Upper lobe of left lung (tissue), 4 donors: ENCODE measurements around the gene CCDC17.

Experiments
- EP300 ChIP-seq, 4 donors: sonication (generic); formaldehyde crosslinking; IDR thresholded peaks; one replicate each; pipeline ENCODE4 v1.5.1; 2017; ENCODE audit warnings: antibody characterized with exemption in 4 of 4, control low read depth in 2 of 4
- TF ChIP-seq, protein P1 (sequence below), 6 experiments: fragments of 450-650 bp in 4 of 6; fragments of 200-600 bp in 2 of 6; sonication (generic) in 2 of 6; IDR thresholded peaks; one replicate each; pipeline ENCODE4 v1.5.1; 2016 to 2019; ENCODE audit warnings: antibody characterized with exemption in 6 of 6

DNA sequence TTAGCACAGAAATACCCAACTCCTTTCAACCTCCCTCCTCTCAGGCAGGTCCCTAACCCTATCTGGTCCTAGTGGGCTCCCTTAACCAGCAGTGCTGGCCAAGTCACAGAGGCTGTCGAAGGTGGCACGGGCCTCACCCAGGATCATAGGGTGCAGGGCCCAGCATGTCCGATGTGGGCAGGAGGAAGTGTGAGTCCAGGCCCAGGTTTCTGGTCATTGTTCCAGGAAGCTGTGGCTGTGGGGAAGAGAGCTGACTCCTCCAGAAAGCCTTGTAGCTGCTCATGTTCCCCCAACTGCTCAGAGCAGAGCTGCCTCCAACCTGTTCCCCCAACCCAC lies 2.4 kb downstream of the CCDC17 start:
- TF ChIP-seq, protein P1, sequence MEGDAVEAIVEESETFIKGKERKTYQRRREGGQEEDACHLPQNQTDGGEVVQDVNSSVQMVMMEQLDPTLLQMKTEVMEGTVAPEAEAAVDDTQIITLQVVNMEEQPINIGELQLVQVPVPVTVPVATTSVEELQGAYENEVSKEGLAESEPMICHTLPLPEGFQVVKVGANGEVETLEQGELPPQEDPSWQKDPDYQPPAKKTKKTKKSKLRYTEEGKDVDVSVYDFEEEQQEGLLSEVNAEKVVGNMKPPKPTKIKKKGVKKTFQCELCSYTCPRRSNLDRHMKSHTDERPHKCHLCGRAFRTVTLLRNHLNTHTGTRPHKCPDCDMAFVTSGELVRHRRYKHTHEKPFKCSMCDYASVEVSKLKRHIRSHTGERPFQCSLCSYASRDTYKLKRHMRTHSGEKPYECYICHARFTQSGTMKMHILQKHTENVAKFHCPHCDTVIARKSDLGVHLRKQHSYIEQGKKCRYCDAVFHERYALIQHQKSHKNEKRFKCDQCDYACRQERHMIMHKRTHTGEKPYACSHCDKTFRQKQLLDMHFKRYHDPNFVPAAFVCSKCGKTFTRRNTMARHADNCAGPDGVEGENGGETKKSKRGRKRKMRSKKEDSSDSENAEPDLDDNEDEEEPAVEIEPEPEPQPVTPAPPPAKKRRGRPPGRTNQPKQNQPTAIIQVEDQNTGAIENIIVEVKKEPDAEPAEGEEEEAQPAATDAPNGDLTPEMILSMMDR (IDR thresholded peaks at IDR 0.05) = no peak
- no peak for TF ChIP-seq EP300 (IDR thresholded peaks at IDR 0.05)
